ENCODE data around the gene JUND.

JUND gene

GRCh38 chr19:18312092-18312534, 30.7 kb upstream of the JUND start:
- TF ChIP-seq SUZ12 (IDR thresholded peaks at IDR 0.05; ENCODE audit: extremely low read depth, insufficient read depth, insufficient read length) (no peak), ZNF274 (IDR thresholded peaks at IDR 0.05; ENCODE audit: low read depth, low read length) (no peak), YY1 (IDR thresholded peaks at IDR 0.05; ENCODE audit: insufficient read depth, insufficient read length) (no peak)
- Histone ChIP-seq H3K27me3 (ENCODE audit: insufficient read depth, insufficient read length) (no peaks in the 10 kb centered on the region), H3K36me3 (ENCODE audit: insufficient read depth, insufficient read length, low read length) (peaks cover 87% of the 10 kb centered on the region), H3K4me1 (ENCODE audit: insufficient read depth, insufficient read length) (peaks cover 20% of the 10 kb centered on the region), H3K9me3 (ENCODE audit: insufficient read depth, low read length) (no peaks in the 10 kb centered on the region), H3K4me3 (ENCODE audit: insufficient read length, low read depth) (no peak overlapping the region), H3K9ac (ENCODE audit: insufficient read length, low read depth) (no peak overlapping the region)
- DNase-seq (ENCODE audit: low read depth, low spot score) = no peak

- Histone ChIP-seq H3K9ac (ENCODE audit: insufficient read length, low read depth) (no peak overlapping the region), H3K4me1 (ENCODE audit: insufficient read depth, insufficient read length) (peaks cover 20% of the 10 kb centered on the region), H3K4me3 (ENCODE audit: insufficient read length, low read depth) (no peak overlapping the region), H3K36me3 (ENCODE audit: insufficient read depth, insufficient read length, low read length) (peaks cover 93% of the 10 kb centered on the region), H3K27me3 (ENCODE audit: insufficient read depth, insufficient read length) (no peaks in the 10 kb centered on the region), H3K9me3 (ENCODE audit: insufficient read depth, low read length) (no peaks in the 10 kb centered on the region)
- no peak for DNase-seq (ENCODE audit: low read depth, low spot score)
- TF ChIP-seq SUZ12 (IDR thresholded peaks at IDR 0.05; ENCODE audit: extremely low read depth, insufficient read depth, insufficient read length) (no peak), YY1 (IDR thresholded peaks at IDR 0.05; ENCODE audit: insufficient read depth, insufficient read length) (no peak), ZNF274 (IDR thresholded peaks at IDR 0.05; ENCODE audit: low read depth, low read length) (no peak)
Measured at GRCh38 chr19:18311502-18312091, 30.2 kb upstream of the JUND start.

- Histone ChIP-seq H3K9ac (ENCODE audit: insufficient read length, low read depth) (no peak overlapping the region), H3K4me3 (ENCODE audit: insufficient read length, low read depth) (no peak overlapping the region), H3K9me3 (ENCODE audit: insufficient read depth, low read length) (no peaks in the 10 kb centered on the region), H3K36me3 (ENCODE audit: insufficient read depth, insufficient read length, low read length) (peaks cover 97% of the 10 kb centered on the region), H3K4me1 (ENCODE audit: insufficient read depth, insufficient read length) (peaks cover 23% of the 10 kb centered on the region), H3K27me3 (ENCODE audit: insufficient read depth, insufficient read length) (no peaks in the 10 kb centered on the region)
- no peak for DNase-seq (ENCODE audit: low read depth, low spot score)
- TF ChIP-seq SUZ12 (IDR thresholded peaks at IDR 0.05; ENCODE audit: extremely low read depth, insufficient read depth, insufficient read length) = no peak
- TF ChIP-seq YY1 (IDR thresholded peaks at IDR 0.05; ENCODE audit: insufficient read depth, insufficient read length) = no peak
- TF ChIP-seq ZNF274 (IDR thresholded peaks at IDR 0.05; ENCODE audit: low read depth, low read length) = no peak
Measured at GRCh38 chr19:18310966-18311365, 29.5 kb upstream of the JUND start.

GRCh38 chr19:18310118-18310909, 28.9 kb upstream of the JUND start:
- TF ChIP-seq YY1 (IDR thresholded peaks at IDR 0.05; ENCODE audit: insufficient read depth, insufficient read length) = no peak
- TF ChIP-seq SUZ12 (IDR thresholded peaks at IDR 0.05; ENCODE audit: extremely low read depth, insufficient read depth, insufficient read length) = no peak
- TF ChIP-seq ZNF274 (IDR thresholded peaks at IDR 0.05; ENCODE audit: low read depth, low read length) = no peak
- Histone ChIP-seq H3K27me3 (ENCODE audit: insufficient read depth, insufficient read length) (no peaks in the 10 kb centered on the region), H3K36me3 (ENCODE audit: insufficient read depth, insufficient read length, low read length) (peaks cover 94% of the 10 kb centered on the region), H3K9me3 (ENCODE audit: insufficient read depth, low read length) (no peaks in the 10 kb centered on the region), H3K4me3 (ENCODE audit: insufficient read length, low read depth) (no peak overlapping the region), H3K9ac (ENCODE audit: insufficient read length, low read depth) (no peak overlapping the region), H3K4me1 (ENCODE audit: insufficient read depth, insufficient read length) (peaks cover 23% of the 10 kb centered on the region)
- DNase-seq (ENCODE audit: low read depth, low spot score) = no peak

- DNase-seq (ENCODE audit: low read depth, low spot score) = no peak
- TF ChIP-seq SUZ12 (IDR thresholded peaks at IDR 0.05; ENCODE audit: extremely low read depth, insufficient read depth, insufficient read length) (no peak), ZNF274 (IDR thresholded peaks at IDR 0.05; ENCODE audit: low read depth, low read length) (no peak), YY1 (IDR thresholded peaks at IDR 0.05; ENCODE audit: insufficient read depth, insufficient read length) (no peak)
- Histone ChIP-seq H3K27me3 (ENCODE audit: insufficient read depth, insufficient read length) (no peaks in the 10 kb centered on the region), H3K4me1 (ENCODE audit: insufficient read depth, insufficient read length) (peaks cover 27% of the 10 kb centered on the region), H3K9me3 (ENCODE audit: insufficient read depth, low read length) (no peaks in the 10 kb centered on the region), H3K9ac (ENCODE audit: insufficient read length, low read depth) (no peak overlapping the region), H3K36me3 (ENCODE audit: insufficient read depth, insufficient read length, low read length) (peaks cover 88% of the 10 kb centered on the region), H3K4me3 (ENCODE audit: insufficient read length, low read depth) (no peak overlapping the region)
Measured at GRCh38 chr19:18309525-18310064, 28.2 kb upstream of the JUND start.

- DNase-seq (ENCODE audit: low read depth, low spot score) = no peak
- no peak overlapping the region for H3K4me3 ChIP-seq (ENCODE audit: insufficient read length, low read depth)
- H3K9ac ChIP-seq (ENCODE audit: insufficient read length, low read depth) = no peak overlapping the region
- H3K9me3 ChIP-seq (ENCODE audit: insufficient read depth, low read length) = no peaks in the 10 kb centered on the region
- H3K4me1 ChIP-seq (ENCODE audit: insufficient read depth, insufficient read length) = peaks cover 27% of the 10 kb centered on the region
- peaks cover 83% of the 10 kb centered on the region for H3K36me3 ChIP-seq (ENCODE audit: insufficient read depth, insufficient read length, low read length)
- no peaks in the 10 kb centered on the region for H3K27me3 ChIP-seq (ENCODE audit: insufficient read depth, insufficient read length)
- no peak for TF ChIP-seq YY1 (IDR thresholded peaks at IDR 0.05; ENCODE audit: insufficient read depth, insufficient read length)
- no peak for TF ChIP-seq ZNF274 (IDR thresholded peaks at IDR 0.05; ENCODE audit: low read depth, low read length)
- TF ChIP-seq SUZ12 (IDR thresholded peaks at IDR 0.05; ENCODE audit: extremely low read depth, insufficient read depth, insufficient read length) = no peak
Measured at GRCh38 chr19:18308948-18309325, 27.5 kb upstream of the JUND start.

All from NT2/D1 (cell line).